ENCODE data around the gene CDKN2B. TPM values are rescaled to one million over a fixed set of nuclear protein-coding genes. Genes with fewer than 3 reads are reported as not detected.
A peak's percentile ranks its signal among the peaks of the same experiment; 100 is the strongest.

CDKN2B gene
- total and polyA plus RNA-seq, 2 experiments from 2014 or later, result 0.29 to 0.83 TPM

GRCh38 chr9:21991072-21991959, 17.8 kb downstream of the CDKN2B start:
- no peaks in the 10 kb centered on the region for H3K36me3 ChIP-seq (ENCODE audit: insufficient read depth)
- H3K4me2 ChIP-seq, result no peak overlapping the region
- H3K4me3 ChIP-seq, result no peak overlapping the region
- Mint-ChIP-seq H3K4me3 (no peak overlapping the region), H3K27ac (no peak overlapping the region), H3K27me3 (ENCODE audit: insufficient read depth, low read depth, poor library complexity) (peaks cover 88% of the 10 kb centered on the region), H3K4me1 (peaks cover 32% of the 10 kb centered on the region), H3K9me3 (0 out of 3 replicates have a peak, but pooled peaks cover 3% of the 10 kb centered on the region), H3K36me3 (ENCODE audit: low read depth) (no peaks in the 10 kb centered on the region)
- no peak overlapping the region for H2AFZ ChIP-seq
- DNase-seq (ENCODE audit: low spot score) (no peak), ATAC-seq (no peak)
- peaks cover 34% of the 10 kb centered on the region for H3F3A ChIP-seq (replicated peaks; ENCODE audit: low read depth)
- no peaks in the 10 kb centered on the region for H3K79me2 ChIP-seq (replicated peaks; ENCODE audit: insufficient read depth)
- no peaks in the 10 kb centered on the region for H3K9me2 ChIP-seq (ENCODE audit: insufficient read depth)
- H3K27ac ChIP-seq (ENCODE audit: low read depth), result no peak overlapping the region
- TF ChIP-seq EZH2 (IDR thresholded peaks at IDR 0.05; ENCODE audit: low read depth, unreplicated experiment) (peak; percentile 43), EZH2phosphoT487 (IDR thresholded peaks at IDR 0.05; ENCODE audit: unreplicated experiment) (no peak)
- peaks cover 24% of the 10 kb centered on the region for H4K20me1 ChIP-seq (replicated peaks; ENCODE audit: insufficient read depth)
- peaks cover 97% of the 10 kb centered on the region for H3K27me3 ChIP-seq (ENCODE audit: insufficient read depth)
- peaks cover 43% of the 10 kb centered on the region for H3K4me1 ChIP-seq (ENCODE audit: insufficient read depth)

GRCh38 chr9:21989440-21990189, 19.5 kb downstream of the CDKN2B start:
- H2AFZ ChIP-seq, result peak overlapping the region; percentile 49; the same call in 1 of the 2 replicates
- ATAC-seq (peak; percentile 54), DNase-seq (ENCODE audit: low spot score) (peak; percentile 76)
- H3K36me3 ChIP-seq (ENCODE audit: insufficient read depth), result no peaks in the 10 kb centered on the region
- H3K4me1 Mint-ChIP-seq, result peaks cover 28% of the 10 kb centered on the region
- H3K4me3 ChIP-seq, result peak overlapping the region; percentile 58
- no peak for TF ChIP-seq STAT1 (IDR thresholded peaks at IDR 0.05; ENCODE audit: unreplicated experiment)
- peak; percentile 35 for TF ChIP-seq EZH2 (IDR thresholded peaks at IDR 0.05; ENCODE audit: low read depth, unreplicated experiment)
- TF ChIP-seq EZH2phosphoT487 (IDR thresholded peaks at IDR 0.05; ENCODE audit: unreplicated experiment), result peak; percentile 79
- peak overlapping the region; percentile 63 for H3K4me3 Mint-ChIP-seq
- peaks cover 39% of the 10 kb centered on the region for H3K4me1 ChIP-seq (ENCODE audit: insufficient read depth)
- no peaks in the 10 kb centered on the region for H3K9me2 ChIP-seq (ENCODE audit: insufficient read depth)
- peaks cover 78% of the 10 kb centered on the region for H3K27me3 Mint-ChIP-seq (ENCODE audit: insufficient read depth, low read depth, poor library complexity)
- H3F3A ChIP-seq (replicated peaks; ENCODE audit: low read depth), result peaks cover 32% of the 10 kb centered on the region
- H3K27ac ChIP-seq (ENCODE audit: low read depth), result no peak overlapping the region
- H3K4me2 ChIP-seq, result peak overlapping the region; percentile 80
- H4K20me1 ChIP-seq (replicated peaks; ENCODE audit: insufficient read depth), result peaks cover 24% of the 10 kb centered on the region
- no peaks in the 10 kb centered on the region for H3K36me3 Mint-ChIP-seq (ENCODE audit: low read depth)
- H3K79me2 ChIP-seq (replicated peaks; ENCODE audit: insufficient read depth), result no peaks in the 10 kb centered on the region
- 0 out of 3 replicates have a peak, but pooled peaks cover 3% of the 10 kb centered on the region for H3K9me3 Mint-ChIP-seq
- H3K27ac Mint-ChIP-seq, result no peak overlapping the region
- peaks cover 97% of the 10 kb centered on the region for H3K27me3 ChIP-seq (ENCODE audit: insufficient read depth)

GRCh38 chr9:21988056-21988990, 20.8 kb downstream of the CDKN2B start:
- H3K4me3 Mint-ChIP-seq, result no peak overlapping the region; the same call in 2 of the 3 replicates
- Histone ChIP-seq H3K4me1 (ENCODE audit: insufficient read depth) (peaks cover 33% of the 10 kb centered on the region), H3K79me2 (replicated peaks; ENCODE audit: insufficient read depth) (no peaks in the 10 kb centered on the region), H3K4me2 (peak overlapping the region; percentile 80), H4K20me1 (replicated peaks; ENCODE audit: insufficient read depth) (peaks cover 24% of the 10 kb centered on the region), H3K4me3 (no peak overlapping the region), H3K27ac (ENCODE audit: low read depth) (no peak overlapping the region), H3K27me3 (ENCODE audit: insufficient read depth) (peaks cover 100% of the 10 kb centered on the region), H2AFZ (no peak overlapping the region), H3K9me2 (ENCODE audit: insufficient read depth) (no peaks in the 10 kb centered on the region), H3F3A (replicated peaks; ENCODE audit: low read depth) (peaks cover 27% of the 10 kb centered on the region), H3K36me3 (ENCODE audit: insufficient read depth) (no peaks in the 10 kb centered on the region)
- H3K9me3 Mint-ChIP-seq, result 0 out of 3 replicates have a peak, but pooled peaks cover under 1% of the 10 kb centered on the region
- DNase-seq (ENCODE audit: low spot score) (no peak), ATAC-seq (no peak; the same call in 2 of the 3 replicates)
- no peak overlapping the region for H3K27ac Mint-ChIP-seq
- no peaks in the 10 kb centered on the region for H3K36me3 Mint-ChIP-seq (ENCODE audit: low read depth)
- peaks cover 75% of the 10 kb centered on the region for H3K27me3 Mint-ChIP-seq (ENCODE audit: insufficient read depth, low read depth, poor library complexity)
- H3K4me1 Mint-ChIP-seq, result peaks cover 21% of the 10 kb centered on the region
- no peak for TF ChIP-seq ZNF114 (CRISPR knock-in tag; IDR thresholded peaks at IDR 0.05)
- no peak for TF ChIP-seq CTCF (conservative IDR thresholded peaks at IDR 0.05; ENCODE audit: low read depth in 2 of 2)
- no peak for TF ChIP-seq EZH2 (IDR thresholded peaks at IDR 0.05; ENCODE audit: low read depth, unreplicated experiment)
- no peak for TF ChIP-seq NANOG (IDR thresholded peaks at IDR 0.05; ENCODE audit: borderline replicate concordance)
- TF ChIP-seq REST (IDR thresholded peaks at IDR 0.05; ENCODE audit: unreplicated experiment), result no peak
- no peak for TF ChIP-seq JUNB (IDR thresholded peaks at IDR 0.05; ENCODE audit: unreplicated experiment)
